T-helper 2 cell treated with Interferon-gamma antibody and Interleukin-4, amounts not matched to agents 5 μg/mL and 100 μg/mL, for 36 hours (primary cell): Measurements from ENCODE around the gene PHF20.
"Not testable (repeated sequence)": the region's sequence is repeated elsewhere in the genome, so short reads cannot be mapped to it uniquely, and the experiment has no call there.

ENCODE experiments used
- DNase-seq: peaks from one replicate; pipeline ENCODE4 v3.0.0; 2021; ENCODE audit warnings: low spot score
- H3K27ac Mint-ChIP-seq: one replicate; pipeline ENCODE4 v1.8.0; 2021; ENCODE audit warnings: mild to moderate bottlenecking, mixed read lengths
- H3K27me3 Mint-ChIP-seq: one replicate; pipeline ENCODE4 v1.8.0; 2021; ENCODE audit warnings: low read depth, mixed read lengths
- H3K36me3 Mint-ChIP-seq: one replicate; pipeline ENCODE4 v1.8.0; 2021; ENCODE audit warnings: low read depth, mixed read lengths
- H3K4me1 Mint-ChIP-seq: one replicate; pipeline ENCODE4 v1.8.0; 2021; ENCODE audit warnings: low read depth, mixed read lengths
- H3K4me3 Mint-ChIP-seq: one replicate; pipeline ENCODE4 v1.8.0; 2022; ENCODE audit warnings: mild to moderate bottlenecking, moderate library complexity, mixed read lengths
- H3K9me3 Mint-ChIP-seq: one replicate; pipeline ENCODE4 v1.8.0; 2021; ENCODE audit warnings: mixed read lengths

PHF20 gene

DNA sequence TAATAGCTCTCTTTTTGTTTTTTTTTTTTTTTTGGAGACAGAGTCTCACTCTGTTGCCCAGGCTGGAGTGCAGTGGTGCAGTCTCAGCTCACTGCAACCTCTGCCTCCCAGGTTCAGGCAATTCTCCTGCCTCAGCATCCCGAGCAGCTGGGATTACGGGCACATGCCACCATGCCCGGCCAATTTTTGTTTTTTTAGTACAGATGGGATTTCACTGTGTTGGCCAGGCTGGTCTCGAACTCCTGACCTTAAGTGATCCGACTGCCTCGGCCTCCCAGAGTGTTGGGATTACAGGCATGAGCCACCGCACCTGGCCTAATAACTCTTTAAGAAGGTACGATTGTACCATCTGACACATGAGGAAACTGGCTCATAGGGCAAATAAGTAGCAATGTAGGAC lies 224.7 kb downstream of the PHF20 start:
- H3K27me3 Mint-ChIP-seq, H3K27ac Mint-ChIP-seq, DNase-seq, H3K36me3 Mint-ChIP-seq, H3K4me1 Mint-ChIP-seq, H3K9me3 Mint-ChIP-seq, H3K4me3 Mint-ChIP-seq: not testable (repeated sequence)
